ENCODE data around the gene TMEM41A.

DNA sequence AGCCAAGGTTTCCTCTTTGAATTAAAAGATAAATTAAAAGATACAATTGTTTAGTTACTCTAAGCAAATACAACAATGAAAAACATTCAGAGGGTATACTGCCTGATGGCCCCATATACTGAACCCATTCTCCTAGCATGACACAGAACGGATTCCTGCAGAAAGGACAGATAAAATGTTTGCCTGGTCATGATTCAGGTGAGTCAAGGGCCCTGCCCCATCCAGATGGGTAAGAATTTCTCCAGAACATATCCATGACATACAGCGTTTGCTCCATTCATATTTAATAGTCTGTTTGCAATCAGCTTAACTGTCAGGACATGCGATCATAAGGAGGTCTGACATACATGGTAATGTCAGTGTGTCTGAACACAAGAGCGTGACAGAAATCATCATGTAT, 8.6 kb downstream of the TMEM41A start:
- TF ChIP-seq, protein P1, sequence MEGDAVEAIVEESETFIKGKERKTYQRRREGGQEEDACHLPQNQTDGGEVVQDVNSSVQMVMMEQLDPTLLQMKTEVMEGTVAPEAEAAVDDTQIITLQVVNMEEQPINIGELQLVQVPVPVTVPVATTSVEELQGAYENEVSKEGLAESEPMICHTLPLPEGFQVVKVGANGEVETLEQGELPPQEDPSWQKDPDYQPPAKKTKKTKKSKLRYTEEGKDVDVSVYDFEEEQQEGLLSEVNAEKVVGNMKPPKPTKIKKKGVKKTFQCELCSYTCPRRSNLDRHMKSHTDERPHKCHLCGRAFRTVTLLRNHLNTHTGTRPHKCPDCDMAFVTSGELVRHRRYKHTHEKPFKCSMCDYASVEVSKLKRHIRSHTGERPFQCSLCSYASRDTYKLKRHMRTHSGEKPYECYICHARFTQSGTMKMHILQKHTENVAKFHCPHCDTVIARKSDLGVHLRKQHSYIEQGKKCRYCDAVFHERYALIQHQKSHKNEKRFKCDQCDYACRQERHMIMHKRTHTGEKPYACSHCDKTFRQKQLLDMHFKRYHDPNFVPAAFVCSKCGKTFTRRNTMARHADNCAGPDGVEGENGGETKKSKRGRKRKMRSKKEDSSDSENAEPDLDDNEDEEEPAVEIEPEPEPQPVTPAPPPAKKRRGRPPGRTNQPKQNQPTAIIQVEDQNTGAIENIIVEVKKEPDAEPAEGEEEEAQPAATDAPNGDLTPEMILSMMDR (IDR thresholded peaks at IDR 0.05): no peak
- TF ChIP-seq POLR2A (IDR thresholded peaks at IDR 0.05): no peak
